LoVo (cell line): ENCODE results near the gene ACVR2B.

Experiments
- DNase-seq: peaks from one replicate; pipeline ENCODE4 v3.0.0-alpha.2; 2016; ENCODE audit warnings: low spot score

The ACVR2B gene

DNA sequence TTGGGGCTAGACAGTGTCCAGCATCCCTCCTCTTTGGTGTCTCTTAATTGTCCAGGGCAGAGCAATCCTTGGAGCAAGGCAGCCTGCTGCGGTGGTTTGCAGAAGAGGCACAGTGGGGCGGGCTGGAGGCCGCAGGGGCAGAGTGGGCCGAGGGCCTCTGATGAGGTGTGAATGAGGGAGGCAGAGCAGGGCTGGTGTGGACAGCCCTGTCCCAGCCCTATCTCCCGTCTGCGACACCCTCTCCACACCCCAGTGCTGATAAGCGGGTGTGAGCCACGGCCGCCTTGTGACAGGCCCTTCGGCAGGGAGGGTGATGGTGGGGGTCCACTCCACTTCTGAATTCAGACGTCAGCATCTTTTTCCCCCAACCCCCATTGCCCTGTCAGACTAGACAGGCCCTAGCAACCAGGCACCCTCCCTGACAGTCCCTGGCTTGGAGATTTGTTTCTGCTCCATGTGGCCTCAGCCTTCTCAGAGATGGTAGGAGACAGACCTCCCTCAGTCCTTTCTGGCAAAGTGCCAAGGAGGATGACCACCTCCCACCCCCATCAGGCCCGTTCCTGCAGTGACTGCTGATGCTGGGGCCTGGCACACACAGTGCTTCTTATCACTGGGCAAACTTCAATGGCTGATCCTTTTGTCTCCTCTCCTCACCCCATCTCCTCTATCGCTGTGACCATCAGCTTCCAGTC is 79.7 kb downstream of the ACVR2B start:
- DNase-seq: no peak

DNA sequence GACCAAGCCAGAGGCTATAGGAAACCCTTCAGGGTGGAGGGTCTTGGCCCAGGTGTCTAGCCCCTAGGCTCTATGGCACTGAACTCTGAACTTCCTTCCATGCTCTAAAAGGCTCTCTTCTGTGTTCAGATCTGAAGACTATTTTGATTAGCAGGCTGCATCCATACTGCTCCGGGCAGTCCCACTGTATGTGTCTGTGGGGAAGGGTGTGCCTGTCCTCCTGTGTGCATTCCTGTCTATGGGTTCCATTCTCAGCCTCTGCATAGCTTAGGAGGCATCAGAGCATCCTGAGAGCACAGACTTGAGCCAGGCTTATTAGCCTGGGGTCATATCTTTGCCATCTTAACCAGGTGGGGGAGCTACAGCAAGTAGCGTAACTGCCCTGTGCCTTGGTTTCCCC is 80.5 kb downstream of the ACVR2B start:
- no peak for DNase-seq

GRCh38 chr3:38534604-38535003 is 80.9 kb downstream of the ACVR2B start:
- no peak for DNase-seq

- no peak for DNase-seq
Observed at GRCh38 chr3:38536671-38537070, 83.0 kb downstream of the ACVR2B start.

DNA sequence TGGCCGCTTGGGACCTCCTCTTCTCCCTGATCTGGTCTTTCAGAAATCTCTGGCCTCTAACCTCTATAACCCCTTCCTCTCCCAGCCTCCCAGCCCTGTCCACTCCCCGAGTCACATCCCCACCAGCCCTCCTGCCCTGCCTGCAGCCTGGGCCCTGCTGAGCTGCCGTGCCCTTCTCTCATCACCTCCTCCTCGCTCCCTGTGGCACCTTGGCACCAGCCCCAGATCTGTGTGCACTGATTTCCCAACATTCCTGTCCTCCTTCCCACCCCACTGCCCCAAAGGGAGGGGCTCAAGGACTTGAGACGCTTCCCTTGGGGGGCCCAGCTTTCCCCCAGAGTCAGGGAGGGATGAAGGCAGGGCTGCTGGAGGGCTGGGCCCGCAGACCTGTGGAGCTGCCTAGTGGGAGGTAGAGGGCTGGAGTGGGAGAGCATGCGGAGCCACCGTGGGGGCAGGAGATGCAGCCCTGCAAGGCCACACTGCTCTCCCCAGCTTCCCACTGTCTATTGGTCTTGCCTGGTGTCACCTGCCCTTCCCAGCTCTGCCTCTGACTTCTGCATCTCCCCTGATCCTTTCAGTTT is 85.2 kb downstream of the ACVR2B start:
- DNase-seq: no peak

DNA sequence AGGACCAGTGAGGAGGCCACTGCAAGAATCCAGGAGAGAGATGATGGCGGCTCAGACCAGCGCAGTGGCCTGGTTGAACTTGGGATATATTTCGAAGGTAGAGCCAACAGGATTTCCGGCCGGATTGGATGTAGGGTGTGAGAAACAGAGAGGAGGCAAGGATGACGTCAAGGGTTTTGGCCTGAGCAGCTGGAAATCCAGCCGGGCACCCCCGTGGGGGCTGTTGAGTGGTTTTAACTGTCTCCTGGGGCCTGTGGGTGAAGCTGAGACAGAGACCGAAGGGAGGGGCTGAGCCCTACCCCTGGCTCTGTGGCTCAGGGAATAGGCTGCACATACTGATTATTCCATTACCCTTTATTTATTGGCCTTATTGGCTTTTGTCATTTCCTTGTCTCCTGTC is 88.1 kb downstream of the ACVR2B start:
- DNase-seq: no peak
